Bronchial epithelial cell (primary cell): ENCODE measurements around the gene CDH13. TPM values are rescaled to one million over a fixed set of nuclear protein-coding genes. Genes with fewer than 3 reads are reported as not detected.

Experiments
- DNase-seq: peaks from one replicate; pipeline ENCODE4 v3.0.0-alpha.2; 2010; ENCODE audit warnings: low read depth
- FAIRE-seq: peaks from 2 replicates; lab custom pipeline; 2011; peaks lifted over from hg19 to GRCh38; lab: Jason Lieb, UNC
- H3K27me3 ChIP-seq: 2 replicates; pipeline ENCODE4 v1.5.1; 2011; ENCODE audit warnings: low read length; ENCODE audit not compliant: control insufficient read depth, insufficient read depth
- H3K36me3 ChIP-seq: 2 replicates; pipeline ENCODE4 v1.5.1; 2011; ENCODE audit warnings: low read length; ENCODE audit not compliant: control insufficient read depth, insufficient read depth
- H3K4me3 ChIP-seq: 2 replicates; pipeline ENCODE4 v1.5.1; 2011; ENCODE audit warnings: mild to moderate bottlenecking, low read depth, low read length, control low read depth
- CTCF ChIP-seq: IDR thresholded peaks from 2 replicates; pipeline ENCODE4 v1.5.1; 2011; ENCODE audit warnings: mild to moderate bottlenecking, moderate library complexity, low read length, control low read depth, inconsistent platforms; ENCODE audit not compliant: insufficient read depth, severe bottlenecking
- total RNA-seq: library from RNA; depleted of rRNA; stranded (reverse); fragments of >200 nt; gene quantifications from 2 replicates; pipeline ENCODE4 v1.2.1, GENCODE V29; 2014

The CDH13 gene
- total RNA-seq, 1 donor from 2014 or later = 31.3 TPM

- FAIRE-seq = no peak
- no peak for DNase-seq
- TF ChIP-seq CTCF = no peak
- Histone ChIP-seq H3K4me3 (no peak overlapping the region), H3K36me3 (no peaks in the 10 kb centered on the region), H3K27me3 (no peaks in the 10 kb centered on the region)
Measured at GRCh38 chr16:83318390-83318789, 691.6 kb downstream of the CDH13 start.

GRCh38 chr16:83328936-83329335 is 702.2 kb downstream of the CDH13 start:
- H3K27me3 ChIP-seq = no peaks in the 10 kb centered on the region
- no peaks in the 10 kb centered on the region for H3K36me3 ChIP-seq
- no peak overlapping the region for H3K4me3 ChIP-seq
- no peak for TF ChIP-seq CTCF
- FAIRE-seq (no peak), DNase-seq (no peak)

- no peaks in the 10 kb centered on the region for H3K27me3 ChIP-seq
- FAIRE-seq = no peak
- DNase-seq = no peak
- no peak for TF ChIP-seq CTCF
- H3K36me3 ChIP-seq = no peaks in the 10 kb centered on the region
- no peak overlapping the region for H3K4me3 ChIP-seq
Measured at GRCh38 chr16:83329441-83329840, 702.7 kb downstream of the CDH13 start.

GRCh38 chr16:83330251-83330650 is 703.5 kb downstream of the CDH13 start:
- Histone ChIP-seq H3K4me3 (no peak overlapping the region), H3K27me3 (no peaks in the 10 kb centered on the region), H3K36me3 (no peaks in the 10 kb centered on the region)
- FAIRE-seq (no peak), DNase-seq (no peak)
- no peak for TF ChIP-seq CTCF

GRCh38 chr16:83335076-83335475 is 708.3 kb downstream of the CDH13 start:
- no peaks in the 10 kb centered on the region for H3K27me3 ChIP-seq
- FAIRE-seq = no peak

More at GRCh38 chr16:83335076-83335475, 708.3 kb downstream of the CDH13 start:
- no peaks in the 10 kb centered on the region for H3K36me3 ChIP-seq
- no peak overlapping the region for H3K4me3 ChIP-seq
- no peak for DNase-seq
- no peak for TF ChIP-seq CTCF
